GM21360 (cell line): ENCODE results near the gene CYP19A1.
"Not testable (repeated sequence)": the region's sequence is repeated elsewhere in the genome, so short reads cannot be mapped to it uniquely, and the experiment has no call there.

Source experiments
- ATAC-seq: cut with Tn5 transposase; IDR thresholded peaks from one replicate; pipeline ENCODE4 v1.9.1; 2021; ENCODE audit warnings: mild to moderate bottlenecking, moderate library complexity; ENCODE audit not compliant: unreplicated experiment

Gene CYP19A1

GRCh38 chr15:51189669-51190385 lies 148.6 kb downstream of the CYP19A1 start:
- ATAC-seq = no peak

GRCh38 chr15:51188791-51189190 lies 149.6 kb downstream of the CYP19A1 start:
- ATAC-seq = not testable (repeated sequence)

- ATAC-seq = no peak
Observed at GRCh38 chr15:51186891-51187290, 151.5 kb downstream of the CYP19A1 start.

- no peak for ATAC-seq
Observed at GRCh38 chr15:51186181-51186705, 152.2 kb downstream of the CYP19A1 start.

GRCh38 chr15:51185213-51186159 lies 152.9 kb downstream of the CYP19A1 start:
- ATAC-seq = no peak

GRCh38 chr15:51184627-51185026 lies 153.8 kb downstream of the CYP19A1 start:
- ATAC-seq = no peak

GRCh38 chr15:51183076-51183475 lies 155.3 kb downstream of the CYP19A1 start:
- no peak for ATAC-seq

GRCh38 chr15:51181905-51182304 lies 156.5 kb downstream of the CYP19A1 start:
- ATAC-seq = no peak

- no peak for ATAC-seq
Observed at GRCh38 chr15:51181221-51181620, 157.2 kb downstream of the CYP19A1 start.

- no peak for ATAC-seq
Observed at GRCh38 chr15:51180534-51180933, 157.9 kb downstream of the CYP19A1 start.

- ATAC-seq = no peak
Observed at GRCh38 chr15:51180011-51180410, 158.4 kb downstream of the CYP19A1 start.

GRCh38 chr15:51172193-51172592 lies 166.2 kb downstream of the CYP19A1 start:
- ATAC-seq = no peak

- ATAC-seq = no peak
Observed at GRCh38 chr15:51171634-51171932, 166.8 kb downstream of the CYP19A1 start.

GRCh38 chr15:51170882-51171633 lies 167.3 kb downstream of the CYP19A1 start:
- ATAC-seq = no peak

- ATAC-seq = no peak
Observed at GRCh38 chr15:51168700-51169099, 169.7 kb downstream of the CYP19A1 start.

GRCh38 chr15:51163843-51164242 lies 174.6 kb downstream of the CYP19A1 start:
- ATAC-seq = no peak

- no peak for ATAC-seq
Observed at GRCh38 chr15:51162865-51163762, 175.3 kb downstream of the CYP19A1 start.

GRCh38 chr15:51161491-51162220 lies 176.7 kb downstream of the CYP19A1 start:
- ATAC-seq = no peak

- no peak for ATAC-seq
Observed at GRCh38 chr15:51160484-51160883, 177.9 kb downstream of the CYP19A1 start.
